K562 (cell line): Measurements from ENCODE around the gene LIX1L. TPM values are rescaled to one million over a fixed set of nuclear protein-coding genes. Genes with fewer than 3 reads are reported as not detected.

Source experiments
- GATAD2A ChIP-seq: fragments of 450-650 bp; IDR thresholded peaks from 2 replicates; pipeline ENCODE4 v1.6.1; 2017
- MTF1 ChIP-seq: fragments of 250-450 bp; sonication (Bioruptor Pico); IDR thresholded peaks from 2 replicates; pipeline ENCODE4 v1.9.0; 2021; ENCODE audit warnings: moderate library complexity, mild to moderate bottlenecking, inconsistent platforms, borderline replicate concordance
- RAD21 ChIP-seq, 2 experiments: fragments of 250-450 bp in 1 of 2; fragments of 450-650 bp in 1 of 2; sonication (Bioruptor Pico) in 1 of 2; formaldehyde crosslinking in 1 of 2; IDR thresholded peaks in 1 of 2; conservative IDR thresholded peaks in 1 of 2; 2 replicates each; pipeline versions ENCODE4 v1.4.0 to v1.8.0; 2020 to 2022; ENCODE audit warnings: mild to moderate bottlenecking in 2 of 2, moderate library complexity in 1 of 2
- RBBP5 ChIP-seq: fragments of 200-600 bp; sonication (generic); IDR thresholded peaks from 2 replicates; pipeline ENCODE4 v1.6.1; 2012; ENCODE audit warnings: borderline replicate concordance, mild to moderate bottlenecking, low read length, control low read depth, inconsistent platforms; ENCODE audit not compliant: insufficient read depth, poor library complexity, severe bottlenecking
- REST ChIP-seq, 2 experiments: fragments of 450-650 bp; formaldehyde crosslinking in 1 of 2; IDR thresholded peaks; 2 replicates each; pipeline versions ENCODE4 v1.4.0 to v1.6.1; 2014 to 2020; ENCODE audit warnings: mild to moderate bottlenecking in 2 of 2, borderline replicate concordance in 1 of 2, low read depth in 1 of 2
- SMAD4 ChIP-seq: fragments of 250-450 bp; sonication (Bioruptor Pico); conservative IDR thresholded peaks from 2 replicates; pipeline ENCODE4 v1.8.0; 2021; ENCODE audit warnings: inconsistent platforms, mild to moderate bottlenecking, moderate library complexity
- SUPT5H ChIP-seq: fragments of 450-650 bp; IDR thresholded peaks from 2 replicates; pipeline ENCODE4 v1.6.1; 2016
- ZBTB34 ChIP-seq: fragments of 250-450 bp; sonication (Bioruptor Pico); IDR thresholded peaks from 2 replicates; pipeline ENCODE4 v1.8.0; 2021; ENCODE audit warnings: mild to moderate bottlenecking, moderate library complexity
- ZNF512 ChIP-seq: IDR thresholded peaks from 2 replicates; pipeline ENCODE4 v1.6.1; 2016; ENCODE audit warnings: missing genetic modification characterization, missing compliant biosample characterization
- ZNF740 ChIP-seq, 3 experiments: fragments of 200-800 bp in 1 of 3; sonication (Bioruptor generic) in 1 of 3; sonication (generic) in 1 of 3; formaldehyde crosslinking in 1 of 3; IDR thresholded peaks; 2 replicates each; pipeline versions ENCODE4 v1.6.1 to v1.8.0; 2016 to 2022; ENCODE audit warnings: mild to moderate bottlenecking in 2 of 3, missing compliant biosample characterization in 2 of 3, missing genetic modification characterization in 2 of 3, missing genetic modification reagents in 1 of 3
- polyA plus RNA-seq, 8 experiments: library from polyadenylated mRNA; depleted of rRNA in 4 of 8; stranded (reverse) in 5 of 8; unstranded in 3 of 8; fragments of >200 nt; fragmentation: Nextera tagmentation in 2 of 8; fragmentation: Illumina TruSeq in 1 of 8; extraction: Ambion mirVana in 2 of 8; extraction: Trizol in 1 of 8; gene quantifications; 2 replicates each; pipeline versions ENCODE4 v1.2.1 to v1.2.3, GENCODE V29; 2011 to 2014; ENCODE audit warnings: inconsistent platforms in 1 of 8, missing spikeins in 1 of 8
- total RNA-seq, 7 experiments: library from RNA; depleted of rRNA in 6 of 7; stranded (reverse); fragments of >200 nt in 6 of 7; fragmentation: Illumina TruSeq in 2 of 7; extraction: Trizol in 2 of 7; gene quantifications; 2 replicates each; pipeline versions ENCODE4 v1.2.1 to v1.2.3, GENCODE V29; 2011 to 2021; ENCODE audit warnings: low replicate concordance in 1 of 7

Gene LIX1L
- total and polyA plus RNA-seq, 9 of the 15 experiments (the other 6 are each of a cell fraction or from before 2014, with no cell fraction given), result 4.6 to 26.5 (median 12.5) TPM

GRCh38 chr1:145891587-145892485, 66.0 kb downstream of the LIX1L start (continued):
- TF ChIP-seq REST (IDR thresholded peaks at IDR 0.05; ENCODE audit: borderline replicate concordance) (peak; percentile 91), REST (CRISPR knock-in tag; IDR thresholded peaks at IDR 0.05; ENCODE audit: low read depth) (no peak), ZNF740 (CRISPR knock-in tag; IDR thresholded peaks at IDR 0.05) (no peak), ZNF740 (tag; IDR thresholded peaks at IDR 0.05) (no peak), RBBP5 (peak; percentile 35), SMAD4 (CRISPR knock-in tag) (peak; percentile 36; the same call in 1 of the 2 replicates), ZBTB34 (CRISPR knock-in tag) (no peak), RAD21 (CRISPR knock-in tag; conservative IDR thresholded peaks at IDR 0.05 in 1 of 2, IDR thresholded peaks at IDR 0.05 in 1 of 2) (peak; percentile 90 to 93), SUPT5H (no peak), MTF1 (0 out of 2 replicates have a peak, but pooled peaks have one; percentile 13), ZNF512 (tag) (peak; percentile 59), GATAD2A (0 out of 2 replicates have a peak, but pooled peaks have one; percentile 37)
